Measurements from ENCODE around the gene PLXNA2. TPM values are rescaled to one million over a fixed set of nuclear protein-coding genes. Genes with fewer than 3 reads are reported as not detected.

The PLXNA2 gene
- total and polyA plus RNA-seq, 2 of the 8 experiments (the other 6 are each of a cell fraction or from before 2014, with no cell fraction given), result 0.33 to 1.5 TPM

DNA sequence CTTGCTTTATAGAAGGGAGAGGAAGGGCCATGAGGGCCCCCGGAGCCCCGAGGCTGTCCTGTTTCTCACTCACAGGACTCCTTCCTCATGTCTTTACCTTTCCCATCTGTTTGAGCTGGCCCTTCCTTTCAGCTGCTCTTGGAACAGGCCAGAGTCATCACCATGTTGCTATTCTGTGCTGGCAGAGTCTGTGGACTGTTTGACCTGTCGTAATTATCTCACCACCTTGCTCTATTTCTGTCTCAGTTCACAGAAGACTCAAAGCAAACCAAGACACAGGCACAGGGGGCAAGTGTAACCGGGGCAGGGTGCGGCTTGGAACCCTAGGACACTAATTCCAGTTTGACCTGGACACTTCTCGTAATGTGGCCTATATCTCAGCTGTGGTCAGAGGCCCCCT lies 228.9 kb downstream of the PLXNA2 start:
- Histone ChIP-seq H3K9ac (replicated peaks in 1 of 4; ENCODE audit: extremely low read depth in 1 of 4, low read depth in 3 of 4, low read length in 3 of 4) (no peak overlapping the region), H3K27ac (ENCODE audit: low read depth, low read length) (no peak overlapping the region), H4K20me1 (replicated peaks in 1 of 2; ENCODE audit: control insufficient read depth in 1 of 2, insufficient read depth in 2 of 2, low read length in 2 of 2) (no peaks in the 10 kb centered on the region), H3K79me2 (ENCODE audit: control insufficient read depth in 1 of 2, insufficient read depth in 2 of 2, low read length in 2 of 2) (no peaks in the 10 kb centered on the region), H2AK5ac (ENCODE audit: low read depth, low read length) (no peak overlapping the region), H3K79me1 (ENCODE audit: low read depth, low read length) (no peaks in the 10 kb centered on the region; the same call in 1 of the 2 replicates), H2BK15ac (ENCODE audit: low read length) (no peak overlapping the region), H3K14ac (ENCODE audit: insufficient read length) (no peak overlapping the region), H2BK5ac (ENCODE audit: low read depth, low read length) (no peak overlapping the region), H3K18ac (ENCODE audit: extremely low read depth, low read length) (no peak overlapping the region), H3K4me3 (ENCODE audit: extremely low read depth in 1 of 4, insufficient read depth in 2 of 4, low read depth in 3 of 4, low read length in 4 of 4) (no peak overlapping the region), H3K4ac (replicated peaks; ENCODE audit: insufficient read length, low read depth, low read length) (no peak overlapping the region), H3K36me3 (ENCODE audit: control insufficient read depth in 2 of 4, insufficient read depth in 4 of 4, low read length in 3 of 4) (no peaks in the 10 kb centered on the region), H2BK20ac (ENCODE audit: low read length) (no peak overlapping the region), H3K27me3 (replicated peaks in 1 of 4; ENCODE audit: control insufficient read depth in 3 of 4, extremely low read depth in 1 of 4, insufficient read depth in 3 of 4, low read length in 3 of 4) (no peaks in the 10 kb centered on the region), H2BK12ac (ENCODE audit: low read depth, low read length) (no peak overlapping the region), H3K4me2 (ENCODE audit: insufficient read depth in 1 of 2, low read depth in 2 of 2, low read length in 2 of 2) (no peak overlapping the region), H4K8ac (ENCODE audit: extremely low read depth, insufficient read depth, low read length) (no peak overlapping the region), H3K23ac (ENCODE audit: insufficient read length) (no peak overlapping the region), H4K5ac (ENCODE audit: insufficient read length, low read depth, low read length) (no peak overlapping the region), H3K9me3 (ENCODE audit: insufficient read depth in 2 of 2, low read depth in 1 of 2, low read length in 1 of 2) (no peaks in the 10 kb centered on the region), H3K23me2 (ENCODE audit: low read depth, low read length) (no peaks in the 10 kb centered on the region), H4K91ac (replicated peaks; ENCODE audit: insufficient read length, low read length) (no peak overlapping the region), H3K4me1 (replicated peaks in 1 of 4; ENCODE audit: control insufficient read depth in 3 of 4, insufficient read depth in 4 of 4, low read length in 3 of 4) (no peaks in the 10 kb centered on the region), H2AFZ (ENCODE audit: low read length) (no peak overlapping the region), H3K56ac (replicated peaks; ENCODE audit: insufficient read length, low read depth, low read length) (no peak overlapping the region), H2BK120ac (replicated peaks; ENCODE audit: low read depth, low read length) (no peak overlapping the region)
- DNase-seq (ENCODE audit: low read depth in 1 of 2, low spot score in 2 of 2) (no peak), FAIRE-seq (no peak)
- no peak for TF ChIP-seq JUND (IDR thresholded peaks at IDR 0.05; ENCODE audit: low read length)
- TF ChIP-seq HDAC2 (IDR thresholded peaks at IDR 0.05; ENCODE audit: borderline replicate concordance in 1 of 2, low read depth in 2 of 2, low read length in 2 of 2), result no peak
- TF ChIP-seq SAP30 (IDR thresholded peaks at IDR 0.05; ENCODE audit: insufficient read depth, insufficient replicate concordance, low read length), result no peak
- ChIA-PET CTCF (ENCODE audit: partially characterized antibody) (interaction anchor here (0.7 to 2.6 kb wide), 7 partner anchors 9 to 237 kb away, joined by 3 to 8 read pairs (median 3); no protein-coding TSS in a partner anchor), POLR2A (ENCODE audit: partially characterized antibody) (no interaction called here)
- 88% methylated on average over 6 of the region's 6 CpGs; no CpG with 5 or more reads in 1 of the 2 experiments for WGBS, 2 experiments (ENCODE audit: extremely low coverage in 1 of 2, insufficient coverage in 1 of 2, insufficient read length in 1 of 2, insufficient replicate concordance in 2 of 2, low coverage in 1 of 2, low lambda C conversion rate in 2 of 2, missing lambda C conversion rate in 1 of 2)
